ENCODE results near the gene SPOPL.

- TF ChIP-seq EZH2 (IDR thresholded peaks at IDR 0.05; ENCODE audit: low read depth) (no peak), CTCF (conservative IDR thresholded peaks at IDR 0.05) (no peak)
These were observed 63.1 kb downstream of the SPOPL start for GRCh38 chr2:138564586-138565229.

Measured in PC-9 (cell line).